Epithelial cell of proximal tubule (primary cell): ENCODE data around the gene MTURN. TPM values are rescaled to one million over a fixed set of nuclear protein-coding genes. Genes with fewer than 3 reads are reported as not detected.

Experiments used
- DNase-seq: peaks from one replicate; pipeline ENCODE4 v3.0.0-alpha.2; 2011; ENCODE audit warnings: low read depth
- H3K4me3 ChIP-seq: 2 replicates; pipeline ENCODE4 v1.5.1; 2011; ENCODE audit warnings: low read depth, mild to moderate bottlenecking, low read length
- total RNA-seq: library from RNA; depleted of rRNA; stranded (reverse); fragments of >200 nt; gene quantifications from 2 replicates; pipeline ENCODE4 v1.2.3, GENCODE V29; 2015
- TF ChIP-seq, protein P1 (sequence below): conservative IDR thresholded peaks from 2 replicates; pipeline ENCODE4 v1.5.1; 2012; ENCODE audit warnings: low read depth, mild to moderate bottlenecking, low read length

MTURN gene
- total RNA-seq, 1 donor from 2014 or later, result 4.7 TPM

GRCh38 chr7:30144657-30145306 is 10.0 kb downstream of the MTURN start:
- no peak overlapping the region for H3K4me3 ChIP-seq
- TF ChIP-seq, protein P1, sequence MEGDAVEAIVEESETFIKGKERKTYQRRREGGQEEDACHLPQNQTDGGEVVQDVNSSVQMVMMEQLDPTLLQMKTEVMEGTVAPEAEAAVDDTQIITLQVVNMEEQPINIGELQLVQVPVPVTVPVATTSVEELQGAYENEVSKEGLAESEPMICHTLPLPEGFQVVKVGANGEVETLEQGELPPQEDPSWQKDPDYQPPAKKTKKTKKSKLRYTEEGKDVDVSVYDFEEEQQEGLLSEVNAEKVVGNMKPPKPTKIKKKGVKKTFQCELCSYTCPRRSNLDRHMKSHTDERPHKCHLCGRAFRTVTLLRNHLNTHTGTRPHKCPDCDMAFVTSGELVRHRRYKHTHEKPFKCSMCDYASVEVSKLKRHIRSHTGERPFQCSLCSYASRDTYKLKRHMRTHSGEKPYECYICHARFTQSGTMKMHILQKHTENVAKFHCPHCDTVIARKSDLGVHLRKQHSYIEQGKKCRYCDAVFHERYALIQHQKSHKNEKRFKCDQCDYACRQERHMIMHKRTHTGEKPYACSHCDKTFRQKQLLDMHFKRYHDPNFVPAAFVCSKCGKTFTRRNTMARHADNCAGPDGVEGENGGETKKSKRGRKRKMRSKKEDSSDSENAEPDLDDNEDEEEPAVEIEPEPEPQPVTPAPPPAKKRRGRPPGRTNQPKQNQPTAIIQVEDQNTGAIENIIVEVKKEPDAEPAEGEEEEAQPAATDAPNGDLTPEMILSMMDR, result no peak
- no peak for DNase-seq

DNA sequence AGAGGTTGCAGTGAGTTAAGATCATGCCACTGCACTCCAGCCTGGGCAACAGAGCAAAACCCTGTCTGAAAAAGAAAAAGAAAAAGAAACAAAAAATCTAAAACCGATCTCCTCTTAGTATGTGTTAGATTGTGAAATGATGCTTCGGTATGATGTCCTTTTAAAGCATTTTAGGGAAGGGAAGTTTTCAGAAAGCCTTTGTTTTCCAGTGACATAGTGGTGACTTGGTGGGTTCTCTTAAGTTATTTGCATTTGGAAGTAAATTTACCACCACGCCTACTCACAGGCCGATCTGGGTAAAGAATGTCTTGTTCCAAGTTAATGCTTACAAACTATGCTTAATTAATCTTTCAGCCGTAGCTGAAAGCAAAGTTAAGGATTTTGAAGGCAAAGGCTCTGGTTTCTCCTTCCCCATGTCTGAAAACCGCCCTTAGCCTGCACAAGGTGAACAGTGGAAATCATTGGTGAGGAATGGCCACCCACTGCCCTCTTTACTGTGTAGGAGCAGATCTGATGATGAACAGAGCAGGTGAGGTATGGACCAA is 10.7 kb downstream of the MTURN start:
- DNase-seq, result peak; percentile 26
- TF ChIP-seq, protein P1, result no peak
- H3K4me3 ChIP-seq, result no peak overlapping the region

DNA sequence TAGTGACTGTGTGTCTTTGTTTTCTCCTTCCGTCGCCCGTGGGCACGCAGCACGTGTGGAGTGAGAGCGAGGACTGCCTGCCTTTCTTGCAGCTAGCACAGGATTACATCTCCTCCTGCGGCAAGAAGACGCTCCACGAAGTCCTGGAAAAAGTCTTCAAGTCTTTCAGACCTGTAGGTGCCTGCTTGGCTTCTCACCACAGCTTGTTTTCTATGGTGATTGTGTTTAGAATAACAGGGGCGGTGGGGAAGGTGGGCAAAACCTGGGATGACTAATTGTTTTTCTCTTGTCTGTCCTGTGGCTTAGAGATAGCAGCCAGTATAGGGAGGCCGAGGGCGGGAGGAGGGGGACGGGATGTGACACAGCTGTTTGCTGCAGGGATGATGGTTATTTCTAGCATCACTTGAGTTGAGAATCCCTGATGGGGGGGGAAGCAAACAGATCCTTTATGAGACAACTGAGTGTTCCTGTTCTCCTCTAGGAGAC is 11.4 kb downstream of the MTURN start:
- H3K4me3 ChIP-seq, result peak overlapping the region; percentile 14
- TF ChIP-seq, protein P1, result no peak
- DNase-seq, result no peak

DNA sequence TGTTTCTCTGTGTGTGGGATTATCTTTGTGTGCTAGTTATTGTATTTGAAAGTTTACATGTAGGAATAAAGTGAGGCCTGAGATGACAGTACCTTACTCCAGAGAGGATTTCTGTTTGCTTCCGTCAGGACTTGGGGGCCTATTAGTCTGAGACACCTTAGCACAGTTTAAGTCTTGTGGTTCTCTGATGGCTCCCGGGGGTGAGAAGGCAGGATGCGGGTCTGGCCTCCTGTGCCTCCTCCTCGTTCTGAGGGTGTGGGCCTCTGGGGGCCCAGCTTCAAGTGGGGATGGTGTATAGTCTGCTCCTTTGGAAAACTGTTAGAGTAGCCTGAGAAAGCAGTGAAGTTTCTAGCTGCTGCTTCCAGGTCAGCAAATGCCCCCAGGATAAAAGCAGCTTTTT is 12.4 kb downstream of the MTURN start:
- no peak for DNase-seq
- no peak overlapping the region for H3K4me3 ChIP-seq
- TF ChIP-seq, protein P1, result no peak

- H3K4me3 ChIP-seq, result no peak overlapping the region
- no peak for DNase-seq
- TF ChIP-seq, protein P1, result no peak
These were observed 13.0 kb downstream of the MTURN start for GRCh38 chr7:30147785-30148184.

DNA sequence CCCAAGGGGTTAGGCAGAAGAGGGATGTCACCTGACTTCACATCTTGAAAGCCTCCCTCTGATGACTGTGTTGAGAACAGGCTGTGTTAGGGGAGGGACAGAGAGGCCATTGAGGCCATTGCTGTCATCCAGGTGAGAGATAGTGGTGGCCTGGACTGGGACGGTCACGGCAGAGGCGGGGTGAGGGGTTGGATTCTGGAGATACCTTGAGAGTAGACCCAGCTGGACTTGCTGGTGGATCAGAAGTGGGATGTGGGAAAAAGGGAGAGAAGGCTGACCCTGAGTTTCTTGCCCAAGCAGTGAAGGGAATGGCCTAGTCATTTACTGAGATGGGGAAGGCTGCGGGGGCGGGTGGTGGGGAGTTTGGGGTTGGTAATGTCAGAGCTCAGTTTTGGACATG is 13.6 kb downstream of the MTURN start:
- H3K4me3 ChIP-seq, result no peak overlapping the region
- TF ChIP-seq, protein P1, result no peak
- DNase-seq, result no peak
